D341Med (cell line): ENCODE measurements around the gene GRXCR2.
"Not testable (repeated sequence)": the region's sequence is repeated elsewhere in the genome, so short reads cannot be mapped to it uniquely, and the experiment has no call there.

Source experiments
- DNase-seq: peaks from one replicate; pipeline ENCODE4 v3.0.0; 2012; ENCODE audit warnings: low spot score

GRXCR2 gene

GRCh38 chr5:145874765-145875164 is 2.0 kb upstream of the GRXCR2 start:
- DNase-seq, result no peak

DNA sequence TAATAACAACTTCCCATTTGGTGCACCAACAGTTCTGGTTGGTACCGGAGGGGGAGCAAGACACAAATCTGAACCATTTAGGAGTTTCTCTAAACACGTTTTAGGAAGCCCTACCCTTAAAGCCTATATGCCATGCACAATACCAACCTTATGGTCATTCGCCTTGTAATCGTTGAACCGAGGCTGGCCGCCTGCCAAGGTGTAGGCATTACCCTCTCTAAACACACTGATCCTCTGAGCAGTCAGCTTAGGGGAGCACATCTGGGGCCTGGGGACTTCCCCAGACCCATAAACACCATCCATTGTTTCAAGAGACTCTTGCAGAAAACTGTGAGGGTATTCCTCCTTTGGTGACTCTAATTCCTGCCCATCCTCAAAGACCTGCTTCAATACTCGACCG is 328 bp downstream of the GRXCR2 start:
- DNase-seq, result peak; percentile 43

DNA sequence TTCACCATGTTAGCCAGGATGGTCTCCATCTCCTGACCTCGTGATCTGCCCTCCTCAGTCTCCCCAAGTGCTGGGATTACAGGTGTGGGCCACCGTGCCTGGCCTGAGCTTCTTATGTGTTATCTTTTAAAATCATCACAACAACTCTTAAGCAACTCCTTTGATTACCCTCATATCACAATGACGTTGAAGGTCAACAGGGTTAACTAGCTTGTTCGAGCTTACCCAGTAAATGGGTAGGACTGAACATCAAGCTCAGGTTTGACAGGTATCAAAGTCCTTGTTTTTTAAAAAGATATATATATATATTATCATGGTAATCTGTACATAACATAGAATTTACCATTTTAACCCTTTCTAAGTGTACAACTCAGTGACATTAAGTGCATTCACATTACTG is 3.1 kb downstream of the GRXCR2 start:
- no peak for DNase-seq

GRCh38 chr5:145867806-145868205 is 5.0 kb downstream of the GRXCR2 start:
- DNase-seq, result no peak

DNA sequence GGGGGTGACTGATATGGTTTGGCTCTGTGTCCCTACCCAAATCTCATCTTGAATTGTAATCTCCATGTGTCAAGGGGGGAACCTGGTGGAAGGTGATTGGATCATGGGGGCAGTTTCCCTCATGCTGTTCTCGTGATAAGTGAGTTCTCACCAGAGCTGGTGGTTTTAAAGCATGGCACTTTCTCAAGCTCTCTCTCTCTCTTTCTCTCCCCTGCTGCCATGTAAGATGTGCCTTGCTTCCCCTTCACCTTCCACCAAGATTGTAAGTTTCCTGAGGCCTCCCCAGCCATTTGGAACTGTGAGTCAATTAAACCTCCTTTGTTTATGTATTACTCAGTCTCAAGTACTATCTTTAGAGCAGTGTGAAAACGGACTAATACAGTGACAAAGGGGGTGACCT is 8.4 kb downstream of the GRXCR2 start:
- DNase-seq, result not testable (repeated sequence)

DNA sequence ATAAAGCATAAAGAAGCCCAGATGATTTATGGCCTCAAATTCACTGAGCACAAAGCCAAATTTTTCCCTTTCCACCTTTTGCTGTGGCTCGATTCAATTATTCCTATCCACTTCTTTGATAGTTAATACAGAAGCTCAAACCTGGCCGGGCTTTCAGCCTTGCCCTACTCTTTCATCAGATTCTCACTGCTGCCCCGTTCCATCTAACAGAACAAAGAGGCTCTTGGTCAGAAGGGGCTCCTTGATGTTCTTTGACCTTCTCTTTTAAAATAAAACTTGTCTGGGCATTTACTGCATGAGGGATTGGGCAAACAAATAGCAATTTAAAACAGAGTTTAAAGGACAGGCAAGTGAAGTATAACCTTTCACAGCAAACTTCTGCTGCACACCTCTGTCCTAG is 9.8 kb downstream of the GRXCR2 start:
- DNase-seq, result no peak

GRCh38 chr5:145859897-145860296 is 12.9 kb downstream of the GRXCR2 start:
- DNase-seq, result no peak

GRCh38 chr5:145859453-145859852 is 13.4 kb downstream of the GRXCR2 start:
- DNase-seq, result no peak

DNA sequence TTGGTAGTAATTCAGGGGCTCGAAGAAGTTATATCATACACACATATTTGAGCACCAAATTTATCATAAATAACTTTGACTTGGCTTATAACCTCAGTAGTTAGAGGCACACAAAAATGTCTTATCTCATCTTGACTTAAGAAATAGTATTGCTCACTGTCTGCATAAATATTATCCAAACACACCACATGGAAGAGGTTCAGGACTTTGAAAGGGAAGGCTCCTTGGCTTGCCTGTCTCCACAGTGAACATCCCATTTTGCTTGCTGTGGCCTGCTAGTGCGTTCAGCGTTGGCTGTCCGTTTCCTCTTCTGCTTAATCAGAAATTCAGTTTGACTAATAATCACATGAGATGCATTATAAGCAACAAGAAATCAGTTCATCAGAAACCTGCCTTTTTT is 13.9 kb downstream of the GRXCR2 start:
- DNase-seq, result no peak

DNA sequence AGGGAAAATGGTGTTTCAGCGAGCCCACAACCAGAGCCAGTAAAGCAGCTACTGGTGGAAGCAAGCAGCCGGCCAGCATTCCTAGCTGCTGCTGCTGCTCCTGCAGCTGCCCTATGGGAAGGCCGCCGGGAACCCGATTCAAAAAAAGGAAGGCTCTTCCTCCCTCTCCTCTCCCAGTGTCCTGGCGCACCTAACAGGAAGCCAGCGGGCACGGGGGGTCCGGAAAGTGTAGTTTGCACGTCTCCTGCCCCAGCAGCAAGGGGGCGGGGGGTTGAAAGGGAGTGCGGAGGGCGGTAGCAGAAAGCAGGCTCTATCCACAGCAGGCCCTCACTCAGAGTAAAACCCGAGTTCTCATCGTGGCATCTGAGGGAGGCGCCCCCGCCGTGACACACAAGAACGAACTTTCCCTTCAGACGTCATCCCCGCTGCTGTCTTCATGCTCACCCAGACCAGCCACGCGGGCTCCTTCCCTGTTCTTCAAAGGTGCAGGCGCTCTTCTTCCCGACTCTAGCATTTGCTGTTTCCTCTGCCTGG is 16.5 kb downstream of the GRXCR2 start:
- DNase-seq, result no peak

DNA sequence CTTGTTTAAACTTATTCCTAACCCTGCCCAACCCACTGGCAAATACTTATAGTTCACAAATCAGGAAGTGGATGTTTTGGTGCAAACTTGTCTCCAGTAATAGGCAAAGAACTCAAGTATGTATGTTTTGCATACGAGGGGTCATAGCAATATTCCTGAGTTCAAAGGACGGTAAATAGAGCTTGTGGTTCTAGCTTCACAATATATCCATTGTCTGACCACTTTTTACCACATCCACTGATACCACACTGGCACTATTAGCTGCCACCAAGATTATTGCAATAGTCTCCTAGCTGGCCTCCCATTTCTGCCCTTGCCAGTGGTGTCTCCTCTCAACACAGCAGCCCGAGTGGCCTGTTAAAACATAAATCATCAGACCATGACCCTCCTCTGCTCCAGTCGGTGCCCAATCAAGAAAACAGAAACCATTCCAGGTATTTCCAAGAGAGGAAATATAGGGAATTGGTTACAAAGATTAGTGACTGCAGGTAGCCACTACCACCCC is 17.0 kb downstream of the GRXCR2 start:
- DNase-seq, result no peak

DNA sequence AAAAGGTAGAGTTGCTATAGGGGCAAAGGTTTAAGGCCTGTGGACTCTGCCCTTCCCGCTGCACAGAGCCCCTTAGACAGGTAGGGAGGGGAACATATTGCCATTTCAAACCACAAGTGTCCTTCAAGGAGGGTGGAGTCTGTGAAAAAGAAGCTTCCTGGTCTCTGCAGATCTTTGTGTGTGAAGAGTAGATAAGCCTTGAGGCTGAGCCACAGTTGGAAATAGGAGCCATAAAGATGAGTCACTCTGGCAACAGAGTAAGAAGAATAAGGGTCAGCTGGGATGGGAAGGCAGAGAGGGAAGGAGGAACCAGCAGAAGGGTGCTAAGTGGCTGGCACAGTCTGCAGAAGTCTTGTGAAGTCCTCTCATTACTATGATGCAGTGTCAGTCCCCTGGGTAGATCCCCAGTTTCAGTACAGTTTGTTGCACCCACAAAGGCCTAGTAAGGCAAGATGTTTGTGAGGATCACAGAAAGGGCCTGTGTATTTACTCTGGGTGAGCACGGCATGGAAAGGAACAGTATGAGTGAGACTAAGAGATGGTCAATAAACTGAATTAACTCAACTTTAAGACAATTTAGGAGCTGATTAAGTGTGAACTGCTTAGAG is 18.1 kb downstream of the GRXCR2 start:
- DNase-seq, result no peak

DNA sequence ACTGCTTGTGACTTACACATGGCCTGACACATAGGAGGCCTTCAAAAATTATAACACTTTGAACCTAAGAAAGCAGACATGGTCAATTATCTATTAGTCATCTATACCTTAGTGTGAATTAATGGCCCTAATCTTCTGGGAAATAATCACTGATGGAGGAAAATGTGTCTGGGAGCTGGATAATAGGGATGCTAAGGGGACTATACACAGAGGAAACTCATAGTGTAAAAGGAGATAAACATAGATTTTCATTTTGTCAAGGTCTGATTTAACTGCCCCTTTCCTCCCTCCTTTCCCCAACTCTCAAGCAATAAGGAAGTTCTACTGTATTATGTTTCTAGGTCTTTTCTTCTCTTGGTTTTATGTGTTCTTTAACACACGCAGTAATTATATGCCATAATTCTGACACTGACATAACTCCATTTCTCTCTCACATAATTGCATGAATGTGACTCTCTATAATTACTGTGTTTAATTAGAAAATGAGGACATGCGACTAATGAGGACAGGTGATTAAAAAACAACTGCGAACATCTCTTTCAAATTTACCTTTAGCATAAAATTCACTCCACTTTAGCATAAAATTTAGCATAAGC is 18.9 kb downstream of the GRXCR2 start:
- DNase-seq, result no peak

- DNase-seq, result no peak
Observed at GRCh38 chr5:145852990-145853389, 19.8 kb downstream of the GRXCR2 start.

DNA sequence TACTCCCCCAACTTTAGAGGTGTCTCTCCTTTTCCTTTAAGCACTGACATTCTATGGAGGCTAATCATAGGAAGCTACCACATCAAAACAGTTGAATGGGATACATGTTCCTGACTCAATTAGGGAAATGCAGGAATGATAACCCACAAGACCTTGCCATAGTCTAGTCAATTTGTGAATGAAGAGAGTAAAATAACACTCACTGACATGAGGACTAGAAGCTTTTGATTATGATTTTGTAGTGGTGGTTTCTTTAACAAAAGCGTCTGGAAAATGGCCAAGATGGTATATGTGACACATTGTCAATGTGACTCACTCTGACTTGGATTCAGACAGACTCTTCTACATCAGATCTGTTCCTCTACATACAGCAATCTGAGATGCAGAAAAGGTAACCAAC is 24.0 kb downstream of the GRXCR2 start:
- no peak for DNase-seq

DNA sequence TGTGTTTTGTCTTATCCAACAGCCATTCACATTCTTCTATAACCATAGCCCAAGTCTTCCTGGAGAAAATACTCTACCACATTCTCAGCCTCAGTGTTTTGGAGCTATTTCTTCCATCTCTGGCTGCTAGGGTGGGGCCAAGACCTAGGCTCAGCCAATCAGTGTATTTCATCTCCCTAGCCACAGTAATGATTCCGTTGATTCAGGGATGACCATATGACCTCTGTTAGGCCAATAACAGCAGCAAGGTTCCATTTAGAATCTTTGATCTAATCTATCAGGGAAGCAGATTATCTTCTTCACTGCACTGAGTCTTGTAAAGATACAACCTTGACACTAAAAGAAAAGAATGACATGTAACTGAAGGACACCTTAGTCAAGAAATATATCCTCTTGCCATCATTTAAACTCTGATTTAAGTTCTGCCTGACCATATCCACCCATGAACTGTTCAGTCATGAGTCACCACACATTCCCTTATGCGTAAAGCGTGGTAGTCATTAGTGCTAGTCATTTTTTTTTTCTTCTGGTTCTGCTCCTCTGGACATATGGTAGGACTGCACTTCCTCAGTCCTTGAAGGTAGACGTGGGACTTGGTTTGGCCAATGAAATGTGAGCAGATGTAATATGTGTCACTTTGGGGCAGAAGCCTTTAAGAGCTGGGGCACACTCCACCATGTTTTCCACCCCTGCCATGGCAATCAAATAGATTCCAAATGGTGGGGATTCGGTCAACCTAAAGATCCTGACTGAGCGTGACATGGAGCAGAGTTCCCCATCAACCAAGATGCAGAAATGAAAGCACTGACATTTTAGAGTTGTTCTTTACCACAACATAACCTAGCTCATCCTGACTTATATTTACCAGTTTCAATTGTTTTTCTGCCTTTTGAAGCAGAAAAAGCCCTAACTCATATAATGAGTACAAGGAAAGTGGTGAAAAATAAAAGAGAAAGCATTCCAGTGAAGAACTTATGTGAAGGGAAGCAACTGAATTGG is 25.0 kb downstream of the GRXCR2 start:
- no peak for DNase-seq

DNA sequence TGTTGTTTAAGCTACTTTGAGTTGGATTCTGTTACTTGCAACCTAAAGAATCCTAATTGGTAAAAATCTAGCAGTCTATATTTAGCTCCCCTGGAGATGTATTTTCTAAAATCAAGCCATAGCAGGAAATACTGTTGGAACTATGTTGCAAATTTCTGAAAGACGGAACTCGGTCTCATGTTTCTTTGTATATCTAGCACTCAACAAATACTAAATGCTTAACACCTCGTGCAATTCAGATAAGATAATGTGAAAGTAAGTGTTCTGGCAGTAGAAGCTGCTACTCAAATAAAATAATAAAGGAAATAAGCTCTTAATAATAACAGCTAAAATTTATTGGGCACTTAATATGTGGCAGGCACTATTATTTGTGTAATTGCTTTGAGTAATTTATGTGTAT is 26.7 kb downstream of the GRXCR2 start:
- DNase-seq, result no peak

DNA sequence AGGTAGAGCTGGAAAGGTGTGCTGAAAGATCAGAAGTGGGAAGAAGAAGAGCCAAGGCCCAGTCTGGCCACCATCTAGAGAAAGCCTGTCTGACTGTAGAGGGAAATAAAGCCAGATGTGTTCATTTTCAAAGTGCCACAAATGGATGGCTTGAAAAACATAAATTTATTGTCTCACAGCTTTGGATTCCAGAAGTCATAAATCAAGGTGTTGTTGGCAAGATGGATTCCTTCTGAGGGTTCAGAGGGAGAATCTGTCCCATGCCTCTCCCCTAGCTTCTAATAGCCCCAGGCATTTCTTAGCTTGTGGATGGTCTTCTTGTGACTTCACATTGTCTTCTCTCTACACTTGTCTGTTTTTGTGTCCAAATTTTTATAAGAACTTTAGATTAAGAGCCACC is 31.5 kb downstream of the GRXCR2 start:
- DNase-seq, result no peak

- no peak for DNase-seq
Observed at GRCh38 chr5:145840458-145841132, 32.2 kb downstream of the GRXCR2 start.

DNA sequence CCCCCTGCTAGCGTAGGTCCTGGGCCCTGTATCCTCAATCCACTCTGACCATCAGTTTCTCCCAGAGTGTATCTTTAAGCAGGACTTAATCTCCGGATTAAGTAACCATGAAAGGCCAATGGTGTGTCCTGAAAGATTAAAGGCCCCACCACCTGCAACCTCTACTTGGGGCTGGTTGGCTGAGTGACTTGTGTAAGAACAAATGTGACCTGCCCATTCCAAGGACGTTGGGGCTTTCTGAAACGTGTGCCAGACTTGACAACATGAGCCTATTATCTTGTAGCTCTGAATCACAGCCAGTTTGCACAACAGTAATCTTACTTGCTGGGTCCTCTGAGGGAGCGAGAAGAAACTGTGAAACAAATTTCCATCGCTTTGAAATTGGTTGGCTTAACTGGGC is 34.5 kb downstream of the GRXCR2 start:
- peak; percentile 33 for DNase-seq

- DNase-seq, result not testable (repeated sequence)
Observed at GRCh38 chr5:145836241-145836640, 36.6 kb downstream of the GRXCR2 start.

DNA sequence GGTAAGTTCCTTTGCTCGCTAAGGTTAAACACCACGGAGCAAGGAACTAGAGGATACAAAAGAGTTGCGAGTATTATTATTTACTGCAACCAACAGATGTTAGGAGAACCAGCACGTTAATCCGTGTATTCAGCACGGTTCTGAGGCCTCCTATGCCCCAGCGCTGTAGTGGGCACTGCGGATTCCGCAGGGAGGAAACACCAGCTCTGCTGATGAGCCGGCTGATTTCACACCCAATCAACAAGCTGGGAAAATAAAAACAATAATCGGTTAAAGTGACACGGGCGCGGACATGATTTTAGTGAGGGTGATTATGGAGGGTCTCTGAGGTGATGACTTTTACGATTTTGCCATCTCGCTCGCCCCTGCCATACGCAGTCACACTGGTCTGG is 37.0 kb downstream of the GRXCR2 start:
- DNase-seq, result no peak
